Measurements from ENCODE around the gene ADAM19. TPM values are rescaled to one million over a fixed set of nuclear protein-coding genes. Genes with fewer than 3 reads are reported as not detected.

ADAM19 gene
- total RNA-seq, 1 experiment from 2014 or later = 3.5 TPM

DNA sequence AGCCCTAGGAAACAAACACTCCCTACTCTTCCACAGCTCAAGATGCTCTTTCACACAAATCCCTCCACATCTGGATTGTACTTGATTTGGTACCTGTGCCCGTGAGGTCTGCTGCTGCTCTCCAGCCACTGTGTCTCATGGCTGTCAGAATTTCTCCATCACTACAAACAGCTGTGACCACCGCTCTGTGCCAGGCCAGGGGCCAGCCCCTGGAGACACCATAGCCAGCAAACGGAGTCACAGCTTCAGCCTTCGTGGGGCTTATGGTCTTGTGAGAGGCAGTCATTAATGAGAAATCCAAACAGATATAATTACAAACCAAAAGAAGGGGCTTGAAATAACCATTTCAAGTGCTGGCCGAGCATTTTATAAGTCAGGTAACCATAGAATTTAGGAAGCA lies 43.6 kb downstream of the ADAM19 start:
- H3K4me3 ChIP-seq (ENCODE audit: low read depth in 2 of 2, low read length in 2 of 2) = no peak overlapping the region
- in situ Hi-C loops (cut with HindIII; ENCODE audit: low pct_unique_long_range_greater_than_20kb, low sequenced_read_pairs) = no loop called here

DNA sequence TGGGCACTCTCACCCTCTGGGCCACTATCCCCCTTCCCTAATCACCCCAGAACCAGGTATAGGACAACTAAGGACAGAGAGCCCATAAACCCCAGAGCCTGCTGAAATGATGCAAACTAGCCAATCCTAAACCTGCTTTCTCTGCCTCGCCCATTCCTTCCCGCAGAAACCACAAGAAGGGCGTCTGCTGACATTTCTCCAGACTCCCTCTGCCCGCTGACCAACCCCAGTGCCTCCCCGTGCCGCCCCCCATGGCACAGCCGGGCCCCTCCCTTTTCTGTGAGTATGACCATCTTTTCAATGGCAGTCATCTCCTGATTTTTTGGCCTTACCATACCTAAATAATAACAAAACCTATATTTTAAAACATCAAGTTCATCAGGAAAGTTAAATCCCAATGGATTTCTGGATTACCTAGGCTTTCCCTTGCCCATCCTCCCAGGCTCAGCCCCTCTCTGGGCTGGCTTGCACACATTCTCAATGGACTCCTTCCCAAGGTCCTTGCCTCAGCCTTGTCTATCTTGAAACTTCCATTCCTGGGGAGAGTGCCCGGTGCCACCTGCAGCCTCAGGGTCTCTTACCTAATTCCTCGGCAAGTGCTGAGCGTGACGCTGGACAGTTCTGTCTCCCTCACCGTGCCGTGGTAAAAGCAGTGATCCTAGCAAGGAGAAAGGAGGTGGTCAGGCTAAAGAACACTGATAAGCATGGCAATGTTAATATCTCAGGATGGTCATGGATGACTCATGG lies 45.2 kb downstream of the ADAM19 start:
- in situ Hi-C loops (cut with HindIII; ENCODE audit: low pct_unique_long_range_greater_than_20kb, low sequenced_read_pairs) = no loop called here
- no TSS peak for BruUV-seq (replicated peaks)
- Histone ChIP-seq H3K4me3 (ENCODE audit: low read depth in 2 of 2, low read length in 2 of 2) (no peak overlapping the region), H3K27me3 (ENCODE audit: control insufficient read depth, insufficient read depth, low read length) (no peaks in the 10 kb centered on the region), H3K27ac (ENCODE audit: low read length) (no peak overlapping the region), H3K9me3 (ENCODE audit: control insufficient read depth, insufficient read depth, low read depth, low read length) (no peaks in the 10 kb centered on the region), H3K36me3 (ENCODE audit: control insufficient read depth, insufficient read depth, low read length) (no peaks in the 10 kb centered on the region), H3K4me1 (ENCODE audit: control insufficient read depth, insufficient read depth, low read length) (no peaks in the 10 kb centered on the region)
- ATAC-seq (no peak), DNase-seq (ENCODE audit: low read depth, low spot score) (no peak)
- TF ChIP-seq TCF7L2 (IDR thresholded peaks at IDR 0.05; ENCODE audit: low read depth, low read length) (no peak), SIN3A (IDR thresholded peaks at IDR 0.05; ENCODE audit: borderline replicate concordance, insufficient read depth, low read depth, low read length) (no peak), POLR2AphosphoS5 (IDR thresholded peaks at IDR 0.05; ENCODE audit: low read depth, low read length) (no peak)
- TF ChIP-seq, protein P1, sequence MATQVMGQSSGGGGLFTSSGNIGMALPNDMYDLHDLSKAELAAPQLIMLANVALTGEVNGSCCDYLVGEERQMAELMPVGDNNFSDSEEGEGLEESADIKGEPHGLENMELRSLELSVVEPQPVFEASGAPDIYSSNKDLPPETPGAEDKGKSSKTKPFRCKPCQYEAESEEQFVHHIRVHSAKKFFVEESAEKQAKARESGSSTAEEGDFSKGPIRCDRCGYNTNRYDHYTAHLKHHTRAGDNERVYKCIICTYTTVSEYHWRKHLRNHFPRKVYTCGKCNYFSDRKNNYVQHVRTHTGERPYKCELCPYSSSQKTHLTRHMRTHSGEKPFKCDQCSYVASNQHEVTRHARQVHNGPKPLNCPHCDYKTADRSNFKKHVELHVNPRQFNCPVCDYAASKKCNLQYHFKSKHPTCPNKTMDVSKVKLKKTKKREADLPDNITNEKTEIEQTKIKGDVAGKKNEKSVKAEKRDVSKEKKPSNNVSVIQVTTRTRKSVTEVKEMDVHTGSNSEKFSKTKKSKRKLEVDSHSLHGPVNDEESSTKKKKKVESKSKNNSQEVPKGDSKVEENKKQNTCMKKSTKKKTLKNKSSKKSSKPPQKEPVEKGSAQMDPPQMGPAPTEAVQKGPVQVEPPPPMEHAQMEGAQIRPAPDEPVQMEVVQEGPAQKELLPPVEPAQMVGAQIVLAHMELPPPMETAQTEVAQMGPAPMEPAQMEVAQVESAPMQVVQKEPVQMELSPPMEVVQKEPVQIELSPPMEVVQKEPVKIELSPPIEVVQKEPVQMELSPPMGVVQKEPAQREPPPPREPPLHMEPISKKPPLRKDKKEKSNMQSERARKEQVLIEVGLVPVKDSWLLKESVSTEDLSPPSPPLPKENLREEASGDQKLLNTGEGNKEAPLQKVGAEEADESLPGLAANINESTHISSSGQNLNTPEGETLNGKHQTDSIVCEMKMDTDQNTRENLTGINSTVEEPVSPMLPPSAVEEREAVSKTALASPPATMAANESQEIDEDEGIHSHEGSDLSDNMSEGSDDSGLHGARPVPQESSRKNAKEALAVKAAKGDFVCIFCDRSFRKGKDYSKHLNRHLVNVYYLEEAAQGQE (IDR thresholded peaks at IDR 0.05; ENCODE audit: insufficient read depth in 1 of 2, low read depth in 2 of 2, low read length in 1 of 2) = no peak
- TF ChIP-seq, protein P2, sequence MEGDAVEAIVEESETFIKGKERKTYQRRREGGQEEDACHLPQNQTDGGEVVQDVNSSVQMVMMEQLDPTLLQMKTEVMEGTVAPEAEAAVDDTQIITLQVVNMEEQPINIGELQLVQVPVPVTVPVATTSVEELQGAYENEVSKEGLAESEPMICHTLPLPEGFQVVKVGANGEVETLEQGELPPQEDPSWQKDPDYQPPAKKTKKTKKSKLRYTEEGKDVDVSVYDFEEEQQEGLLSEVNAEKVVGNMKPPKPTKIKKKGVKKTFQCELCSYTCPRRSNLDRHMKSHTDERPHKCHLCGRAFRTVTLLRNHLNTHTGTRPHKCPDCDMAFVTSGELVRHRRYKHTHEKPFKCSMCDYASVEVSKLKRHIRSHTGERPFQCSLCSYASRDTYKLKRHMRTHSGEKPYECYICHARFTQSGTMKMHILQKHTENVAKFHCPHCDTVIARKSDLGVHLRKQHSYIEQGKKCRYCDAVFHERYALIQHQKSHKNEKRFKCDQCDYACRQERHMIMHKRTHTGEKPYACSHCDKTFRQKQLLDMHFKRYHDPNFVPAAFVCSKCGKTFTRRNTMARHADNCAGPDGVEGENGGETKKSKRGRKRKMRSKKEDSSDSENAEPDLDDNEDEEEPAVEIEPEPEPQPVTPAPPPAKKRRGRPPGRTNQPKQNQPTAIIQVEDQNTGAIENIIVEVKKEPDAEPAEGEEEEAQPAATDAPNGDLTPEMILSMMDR (IDR thresholded peaks at IDR 0.05) = no peak
- intact Hi-C loops (cut with micrococcal nuclease; ENCODE audit: unreplicated experiment) = no loop called here
- ChIA-PET CTCF (no interaction called here), POLR2A (no interaction called here)

More for the DNA sequence above, 43.6 kb downstream of the ADAM19 start:
- no TSS peak for BruUV-seq (replicated peaks)
- DNase-seq (ENCODE audit: low read depth, low spot score) (no peak), ATAC-seq (no peak)
- no peak overlapping the region for H3K27ac ChIP-seq (ENCODE audit: low read length)
- no peaks in the 10 kb centered on the region for H3K36me3 ChIP-seq (ENCODE audit: control insufficient read depth, insufficient read depth, low read length)
- H3K27me3 ChIP-seq (ENCODE audit: control insufficient read depth, insufficient read depth, low read length) = no peaks in the 10 kb centered on the region
- no peaks in the 10 kb centered on the region for H3K9me3 ChIP-seq (ENCODE audit: control insufficient read depth, insufficient read depth, low read depth, low read length)
- H3K4me1 ChIP-seq (ENCODE audit: control insufficient read depth, insufficient read depth, low read length) = no peaks in the 10 kb centered on the region
- ChIA-PET CTCF (no interaction called here), POLR2A (no interaction called here)
- intact Hi-C loops (cut with micrococcal nuclease; ENCODE audit: unreplicated experiment) = no loop called here
- TF ChIP-seq SIN3A (IDR thresholded peaks at IDR 0.05; ENCODE audit: borderline replicate concordance, insufficient read depth, low read depth, low read length) (no peak), POLR2AphosphoS5 (IDR thresholded peaks at IDR 0.05; ENCODE audit: low read depth, low read length) (no peak), TCF7L2 (IDR thresholded peaks at IDR 0.05; ENCODE audit: low read depth, low read length) (no peak)
- TF ChIP-seq, protein P2 (IDR thresholded peaks at IDR 0.05) = no peak
- TF ChIP-seq, protein P1 (IDR thresholded peaks at IDR 0.05; ENCODE audit: insufficient read depth in 1 of 2, low read depth in 2 of 2, low read length in 1 of 2) = no peak

All from Panc1 (cell line).